K562 (cell line): ENCODE data around the gene LDAH. TPM values are rescaled to one million over a fixed set of nuclear protein-coding genes. Genes with fewer than 3 reads are reported as not detected.

Source experiments
- ATAC-seq: fragments of 200-7000 bp; cut with Tn5 transposase; 3 replicates; pipeline ENCODE4 v1.9.1; 2020; ENCODE audit warnings: moderate library complexity
- BruUV-seq: library from RNA; stranded (reverse); fragments of 400-500 nt; replicated peaks from 2 replicates; lab custom pipeline; 2021; lab: Mats Ljungman, UMichigan
- CTCF ChIA-PET: fragments of 300-600 bp; formaldehyde crosslinking; extraction: SDS; loops from one replicate; lab custom pipeline; 2021; ENCODE audit warnings: low intra/inter-chr PET ratio; lab: Yijun Ruan, JAX
- POLR2A ChIA-PET: fragments of 300-600, 350-650 bp; sonication (Branson Sonifier 250); formaldehyde crosslinking; extraction: SDS; loops from one replicate; lab custom pipeline; 2021; ENCODE audit warnings: antibody characterized with exemption, inconsistent platforms; lab: Yijun Ruan, JAX
- DNase-seq, 4 experiments: peaks; one replicate each; pipeline versions ENCODE4 v3.0.0 to v3.0.0-alpha.2; 2011 to 2018; ENCODE audit warnings: low spot score in 3 of 4, mixed read lengths in 3 of 4; ENCODE audit errors: extremely low read depth in 1 of 4
- FAIRE-seq: peaks from 2 replicates; lab custom pipeline; 2011; peaks lifted over from hg19 to GRCh38; lab: Jason Lieb, UNC
- H2AFZ ChIP-seq: 2 replicates; pipeline ENCODE4 v1.6.0; 2011; ENCODE audit warnings: low read depth, low read length, control low read depth, inconsistent platforms
- H3K27ac ChIP-seq: fragments of 200-600 bp; 3 replicates; pipeline ENCODE4 v1.8.0; 2011; ENCODE audit warnings: low read depth, mild to moderate bottlenecking, control low read depth, inconsistent platforms, low read length, moderate library complexity, mixed read lengths; ENCODE audit errors: extremely low read depth
- H3K27me3 ChIP-seq, 2 experiments: fragments of 300-600 bp in 1 of 2; 2 replicates in 1 of 2; 3 replicates in 1 of 2; pipeline versions ENCODE4 v1.6.0 to v1.8.0; 2011; ENCODE audit warnings: inconsistent platforms in 2 of 2, low read length in 2 of 2, mild to moderate bottlenecking in 1 of 2, mixed read lengths in 1 of 2, moderate library complexity in 1 of 2; ENCODE audit not compliant: control insufficient read depth in 2 of 2, insufficient read depth in 2 of 2
- H3K36me3 ChIP-seq: fragments of 300-600 bp; 3 replicates; pipeline ENCODE4 v1.8.0; 2011; ENCODE audit warnings: mild to moderate bottlenecking, low read length, inconsistent platforms; ENCODE audit not compliant: control insufficient read depth, insufficient read depth
- H3K4me1 ChIP-seq, 2 experiments: fragments of 200-600 bp in 1 of 2; replicated peaks in 1 of 2; 2 replicates in 1 of 2; 3 replicates in 1 of 2; pipeline versions ENCODE4 v1.5.1 to v1.8.0; 2011; ENCODE audit warnings: inconsistent platforms in 2 of 2, low read length in 2 of 2, mild to moderate bottlenecking in 1 of 2, mixed read lengths in 1 of 2, moderate library complexity in 1 of 2; ENCODE audit not compliant: control insufficient read depth in 2 of 2, insufficient read depth in 2 of 2
- H3K4me2 ChIP-seq: 2 replicates; pipeline ENCODE4 v1.6.1; 2011; ENCODE audit warnings: low read length, control low read depth, inconsistent platforms, mixed read lengths; ENCODE audit not compliant: insufficient read depth
- H3K4me3 ChIP-seq: fragments of 200-600 bp; sonication (generic), shearing (Covaris generic); 2 replicates; pipeline ENCODE4 v1.5.1; 2016; ENCODE audit warnings: control low read depth, inconsistent platforms
- H3K79me2 ChIP-seq: fragments of 200-600 bp; 3 replicates; pipeline ENCODE4 v1.8.0; 2011; ENCODE audit warnings: low read length, inconsistent platforms; ENCODE audit not compliant: control insufficient read depth, insufficient read depth
- H3K9ac ChIP-seq, 2 experiments: 2 replicates each; pipeline versions ENCODE4 v1.6.0 to v1.6.1; 2011; ENCODE audit warnings: low read depth in 2 of 2, low read length in 2 of 2, control low read depth in 1 of 2, inconsistent platforms in 1 of 2, mild to moderate bottlenecking in 1 of 2, mixed read lengths in 1 of 2; ENCODE audit not compliant: insufficient read depth in 1 of 2
- H3K9me1 ChIP-seq: one replicate; pipeline ENCODE4 v1.6.0; 2011; ENCODE audit warnings: inconsistent platforms, mild to moderate bottlenecking, low read length, moderate library complexity; ENCODE audit not compliant: control insufficient read depth, insufficient read depth
- H3K9me3 ChIP-seq: replicated peaks from 2 replicates; pipeline ENCODE4 v1.5.1; 2011; ENCODE audit warnings: low read depth, low read length, inconsistent platforms; ENCODE audit not compliant: control insufficient read depth, insufficient read depth
- H4K20me1 ChIP-seq: replicated peaks from 2 replicates; pipeline ENCODE4 v1.6.1; 2011; ENCODE audit warnings: low read length, inconsistent platforms, mixed read lengths; ENCODE audit not compliant: control insufficient read depth, insufficient read depth
- ARID3B ChIP-seq: fragments of 250-450 bp; sonication (Bioruptor Pico); IDR thresholded peaks from 2 replicates; pipeline ENCODE4 v1.4.0; 2020; ENCODE audit warnings: borderline replicate concordance
- CSDE1 ChIP-seq, 2 experiments: fragments of 450-650 bp; IDR thresholded peaks; 2 replicates each; pipeline ENCODE4 v1.6.1; 2016; ENCODE audit warnings: mild to moderate bottlenecking in 1 of 2
- FOXP1 ChIP-seq: sonication (generic); formaldehyde crosslinking; IDR thresholded peaks from 2 replicates; pipeline ENCODE4 v1.8.0; 2022; ENCODE audit warnings: mild to moderate bottlenecking, missing genetic modification reagents
- GTF2F1 ChIP-seq: IDR thresholded peaks from 2 replicates; pipeline ENCODE4 v1.6.1; 2011; ENCODE audit warnings: low read depth, low read length, improper control_type of control experiment
- GTF3C2 ChIP-seq: IDR thresholded peaks from 3 replicates; pipeline ENCODE4 v1.6.1; 2011; ENCODE audit warnings: borderline replicate concordance, mild to moderate bottlenecking, moderate library complexity; ENCODE audit not compliant: insufficient read length; ENCODE audit errors: extremely low read depth
- HIVEP1 ChIP-seq: fragments of 250-450 bp; sonication (Bioruptor Pico); IDR thresholded peaks from 2 replicates; pipeline ENCODE4 v1.4.0; 2020; ENCODE audit warnings: mild to moderate bottlenecking
- MLLT1 ChIP-seq, 2 experiments: fragments of 450-650 bp; IDR thresholded peaks; 2 replicates each; pipeline ENCODE4 v1.6.1; 2016
- NELFE ChIP-seq: IDR thresholded peaks from 2 replicates; pipeline ENCODE4 v1.6.1; 2011; ENCODE audit warnings: mild to moderate bottlenecking; ENCODE audit not compliant: insufficient read depth, insufficient read length
- PHF8 ChIP-seq: fragments of 200-600 bp; sonication (generic); IDR thresholded peaks from 2 replicates; pipeline ENCODE4 v1.6.1; 2012; ENCODE audit warnings: mixed run types, mild to moderate bottlenecking, inconsistent platforms, low read length, moderate library complexity, borderline replicate concordance
- PML ChIP-seq: IDR thresholded peaks from 2 replicates; pipeline ENCODE4 v1.6.1; 2012; ENCODE audit warnings: low read length, inconsistent platforms
- POLR2A ChIP-seq: fragments of 450-650 bp; conservative IDR thresholded peaks from 2 replicates; pipeline ENCODE4 v1.6.1; 2016
- SMC3 ChIP-seq: conservative IDR thresholded peaks from 2 replicates; pipeline ENCODE4 v1.6.1; 2011; ENCODE audit warnings: low read depth, low read length, improper control_type of control experiment; ENCODE audit not compliant: insufficient read depth
- THRAP3 ChIP-seq: fragments of 450-650 bp; IDR thresholded peaks from 2 replicates; pipeline ENCODE4 v1.6.1; 2016; ENCODE audit warnings: mild to moderate bottlenecking, inconsistent platforms, borderline replicate concordance
- in situ Hi-C: fragments of 300-500 bp; cut with MboI; formaldehyde crosslinking; loops from 4 replicates; pipeline ENCODE4 v1.15.0; 2018; ENCODE audit warnings: inconsistent platforms, mixed read lengths
- intact Hi-C: fragments of 100-400 bp; cut with micrococcal nuclease; formaldehyde crosslinking; loops from 2 replicates; pipeline ENCODE4 v1.14.2; 2022
- polyA plus RNA-seq, 8 experiments: library from polyadenylated mRNA; depleted of rRNA in 4 of 8; stranded (reverse) in 5 of 8; unstranded in 3 of 8; fragments of >200 nt; fragmentation: Nextera tagmentation in 2 of 8; fragmentation: Illumina TruSeq in 1 of 8; extraction: Ambion mirVana in 2 of 8; extraction: Trizol in 1 of 8; gene quantifications; 2 replicates each; pipeline versions ENCODE4 v1.2.1 to v1.2.3, GENCODE V29; 2011 to 2014; ENCODE audit warnings: inconsistent platforms in 1 of 8, missing spikeins in 1 of 8
- total RNA-seq, 7 experiments: library from RNA; depleted of rRNA in 6 of 7; stranded (reverse); fragments of >200 nt in 6 of 7; fragmentation: Illumina TruSeq in 2 of 7; extraction: Trizol in 2 of 7; gene quantifications; 2 replicates each; pipeline versions ENCODE4 v1.2.1 to v1.2.3, GENCODE V29; 2011 to 2021; ENCODE audit warnings: low replicate concordance in 1 of 7

Gene LDAH
- total and polyA plus RNA-seq, 9 of the 15 experiments (the other 6 are each of a cell fraction or from before 2014, with no cell fraction given) = 22.3 to 60.1 (median 40.0) TPM

GRCh38 chr2:20832606-20833005 lies 9.7 kb upstream of the LDAH start:
- no peak overlapping the region for H2AFZ ChIP-seq
- H3K9me3 ChIP-seq = no peaks in the 10 kb centered on the region
- no peaks in the 10 kb centered on the region for H3K79me2 ChIP-seq
- intact Hi-C loops (no loop called here), in situ Hi-C loops (no loop called here)
- no peaks in the 10 kb centered on the region for H3K27me3 ChIP-seq
- FAIRE-seq (no peak), ATAC-seq (no peak), DNase-seq (no peak)
- ChIA-PET CTCF (no interaction called here), POLR2A (interaction anchor here (1.1 kb wide), 1 partner anchor 10 kb away, joined by 3 read pairs; the partner anchor contains the start of gene LDAH)
- H3K4me3 ChIP-seq = no peak overlapping the region
- BruUV-seq = no TSS peak
- no peak overlapping the region for H3K9ac ChIP-seq
- H3K27ac ChIP-seq = no peak overlapping the region
- H3K36me3 ChIP-seq = no peaks in the 10 kb centered on the region
- H3K4me1 ChIP-seq = peaks cover 0 to 5% of the 10 kb centered on the region in 2 experiments; a peak in 2 of 5 replicates
- H3K9me1 ChIP-seq = no peaks in the 10 kb centered on the region
- no peak overlapping the region for H3K4me2 ChIP-seq
- H4K20me1 ChIP-seq = no peaks in the 10 kb centered on the region
- TF ChIP-seq SMC3 = no peak
- TF ChIP-seq FOXP1 (CRISPR knock-in tag) = no peak
- TF ChIP-seq PML = no peak
- no peak for TF ChIP-seq NELFE
- no peak for TF ChIP-seq PHF8
- TF ChIP-seq POLR2A = no peak
- no peak for TF ChIP-seq GTF3C2
- TF ChIP-seq MLLT1 (IDR thresholded peaks at IDR 0.05) = no peak
- TF ChIP-seq CSDE1 (IDR thresholded peaks at IDR 0.05) = no peak
- TF ChIP-seq HIVEP1 = no peak
- TF ChIP-seq GTF2F1 = no peak
- TF ChIP-seq THRAP3 = no peak
- TF ChIP-seq ARID3B (CRISPR knock-in tag) = no peak
